Spleen (tissue), 11 donors: Measurements from ENCODE around the gene KCNG1. TPM values are rescaled to one million over a fixed set of nuclear protein-coding genes. Genes with fewer than 3 reads are reported as not detected.
A peak's percentile ranks its signal among the peaks of the same experiment; 100 is the strongest.

Experiments used
- DNase-seq: peaks from one replicate; pipeline ENCODE4 v3.0.0-alpha.2; 2020
- H3K27ac ChIP-seq, 8 donors: fragments of 200-600 bp; sonication (generic) in 7 of 8; 1 replicate in 4 of 8; 2 replicates in 4 of 8; pipeline versions ENCODE4 v1.5.0 to v1.8.0; 2016 to 2021; ENCODE audit warnings: inconsistent platforms in 4 of 8, mild to moderate bottlenecking in 4 of 8, moderate library complexity in 1 of 8
- H3K27me3 ChIP-seq, 7 donors: fragments of 200-600 bp; sonication (generic) in 6 of 7; replicated peaks in 1 of 7; 1 replicate in 4 of 7; 2 replicates in 3 of 7; pipeline versions ENCODE4 v1.5.0 to v1.8.0; 2016 to 2021; ENCODE audit warnings: inconsistent platforms in 3 of 7, mild to moderate bottlenecking in 1 of 7
- H3K36me3 ChIP-seq, 6 donors: fragments of 200-600 bp; sonication (generic) in 5 of 6; 1 replicate in 4 of 6; 2 replicates in 2 of 6; pipeline versions ENCODE4 v1.5.0 to v1.8.0; 2016 to 2021; ENCODE audit warnings: inconsistent platforms in 2 of 6
- H3K4me1 ChIP-seq, 6 donors: fragments of 200-600 bp; sonication (generic) in 5 of 6; 1 replicate in 3 of 6; 2 replicates in 3 of 6; pipeline versions ENCODE4 v1.5.0 to v1.8.0; 2016 to 2021; ENCODE audit warnings: inconsistent platforms in 3 of 6
- H3K4me3 ChIP-seq, 8 donors: fragments of 200-600 bp; sonication (generic) in 7 of 8; 1 replicate in 4 of 8; 2 replicates in 4 of 8; pipeline versions ENCODE4 v1.5.0 to v1.8.0; 2016 to 2021; ENCODE audit warnings: inconsistent platforms in 4 of 8, mild to moderate bottlenecking in 4 of 8, moderate library complexity in 2 of 8
- H3K9me3 ChIP-seq, 8 donors: fragments of 200-600 bp; sonication (generic) in 7 of 8; 1 replicate in 4 of 8; 2 replicates in 4 of 8; pipeline versions ENCODE4 v1.5.0 to v1.8.0; 2016 to 2021; ENCODE audit warnings: inconsistent platforms in 4 of 8
- CTCF ChIP-seq, 11 experiments: fragments of 200-600 bp in 7 of 11; fragments of 450-650 bp in 4 of 11; sonication (generic) in 4 of 11; IDR thresholded peaks in 8 of 11; conservative IDR thresholded peaks in 3 of 11; 1 replicate in 7 of 11; 2 replicates in 4 of 11; pipeline versions ENCODE4 v1.4.0 to v1.8.0; 2016 to 2021; ENCODE audit warnings: antibody characterized with exemption in 11 of 11, inconsistent platforms in 4 of 11, mild to moderate bottlenecking in 1 of 11
- POLR2A ChIP-seq, 3 donors: fragments of 450-650 bp; IDR thresholded peaks; one replicate each; pipeline ENCODE4 v1.5.1; 2017; ENCODE audit warnings: antibody characterized with exemption in 3 of 3, mild to moderate bottlenecking in 1 of 3
- POLR2AphosphoS5 ChIP-seq, 3 donors: sonication (generic); formaldehyde crosslinking; IDR thresholded peaks; one replicate each; pipeline ENCODE4 v1.5.1; 2017; ENCODE audit warnings: antibody characterized with exemption in 3 of 3
- WGBS, 5 donors: extraction: QIAGEN DNeasy Blood & Tissue Kit in 3 of 5; methylation state at CpG; one replicate each; pipeline versions ENCODE4 v1.1.5 to v1.1.7; 2013 to 2018; 5-methylcytosine and 5-hydroxymethylcytosine counted together
- intact Hi-C: fragments of 100-400 bp; cut with DNase I; formaldehyde crosslinking; loops from one replicate; pipeline ENCODE4 v1.15.0; 2023; ENCODE audit warnings: low total_unique reads
- polyA plus RNA-seq, 3 donors: library from polyadenylated mRNA; stranded (reverse); fragments of 200-250 nt; gene quantifications; one replicate each; pipeline ENCODE4 v1.2.1, GENCODE V29; 2013
- total RNA-seq, 7 donors: library from RNA; depleted of rRNA in 3 of 7; stranded (reverse); fragments of >200 nt in 3 of 7; fragmentation: NEBNext Ultra II Directional in 4 of 7; extraction: Animal tissue kit (Norgen Biotek cat#: 25700) in 4 of 7; gene quantifications; one replicate each; pipeline versions ENCODE4 v1.1.0 to v1.2.1, GENCODE V29; 2016 to 2021
- donor health status: healthy with polysubstance abuse.
- donor health status: DM: no; HTN: no; CAD: no; lungs with moderate emphysema.
- donor health status: DM: no; HTN: no; CAD: no.
- donor health status: Bipolar disorder and iron deficiency.
- donor health status: healthy.
- donor health status: DM: no; HTN: no; CAD: no.
- donor health status: DM: yes; HTN: yes; CAD: no.

Gene KCNG1
- total and polyA plus RNA-seq, 10 donors: 0.35 to 5.0 (median 3.2) TPM

GRCh38 chr20:51026269-51026668 lies 3.4 kb upstream of the KCNG1 start:
- no peak for TF ChIP-seq CTCF (IDR thresholded peaks at IDR 0.05 in 8 of 11, conservative IDR thresholded peaks at IDR 0.05 in 3 of 11)
- no peak for TF ChIP-seq POLR2A (IDR thresholded peaks at IDR 0.05)
- TF ChIP-seq POLR2AphosphoS5 (IDR thresholded peaks at IDR 0.05): no peak
- H3K36me3 ChIP-seq: no peaks in the 10 kb centered on the region
- H3K27me3 ChIP-seq: peaks cover 4 to 99% (median 45%) of the 10 kb centered on the region in 7 donors
- H3K4me1 ChIP-seq: peaks cover 6 to 30% (median 16%) of the 10 kb centered on the region in 6 donors
- H3K27ac ChIP-seq: no peak overlapping the region
- no peak for DNase-seq
- H3K4me3 ChIP-seq: no peak overlapping the region
- intact Hi-C loops: no loop called here
- H3K9me3 ChIP-seq: no peaks in the 10 kb centered on the region
- WGBS, 5 donors: 33 to 53% (median 44%) methylated on average over 4 of the region's 4 CpGs

- 32 to 72% (median 58%) methylated on average over 1 of the region's 1 CpG for WGBS, 5 donors
- peaks cover 4 to 99% (median 40%) of the 10 kb centered on the region in 7 donors for H3K27me3 ChIP-seq
- no peaks in the 10 kb centered on the region for H3K9me3 ChIP-seq
- H3K36me3 ChIP-seq: no peaks in the 10 kb centered on the region
- peak; percentile 16 for DNase-seq
- intact Hi-C loops: no loop called here
- H3K4me1 ChIP-seq: peaks cover 6 to 34% (median 16%) of the 10 kb centered on the region in 6 donors
- no peak overlapping the region for H3K4me3 ChIP-seq
- H3K27ac ChIP-seq: no peak overlapping the region
- no peak for TF ChIP-seq CTCF (IDR thresholded peaks at IDR 0.05 in 8 of 11, conservative IDR thresholded peaks at IDR 0.05 in 3 of 11)
- TF ChIP-seq POLR2AphosphoS5 (IDR thresholded peaks at IDR 0.05): no peak
- TF ChIP-seq POLR2A (IDR thresholded peaks at IDR 0.05): no peak
These were observed 1.9 kb upstream of the KCNG1 start for GRCh38 chr20:51024761-51025160.

GRCh38 chr20:51023617-51024155 lies 779 bp upstream of the KCNG1 start:
- TF ChIP-seq CTCF (IDR thresholded peaks at IDR 0.05 in 8 of 11, conservative IDR thresholded peaks at IDR 0.05 in 3 of 11): no peak
- TF ChIP-seq POLR2AphosphoS5 (IDR thresholded peaks at IDR 0.05): no peak
- WGBS, 5 donors: 23 to 27% (median 25%) methylated on average over 17 to 30 of the region's 30 CpGs
- Histone ChIP-seq H3K9me3 (no peaks in the 10 kb centered on the region), H3K27me3 (peaks cover 4 to 97% (median 40%) of the 10 kb centered on the region in 7 donors), H3K4me1 (peaks cover 6 to 34% (median 16%) of the 10 kb centered on the region in 6 donors), H3K4me3 (peak overlapping the region; percentile 44 to 72 (median 54)), H3K27ac (peak overlapping the region in 1 of 8 donors; percentile 58), H3K36me3 (no peaks in the 10 kb centered on the region)
- no peak for DNase-seq
- intact Hi-C loops: no loop called here

- no peak for DNase-seq
- 8 to 15% (median 10%) methylated on average over 21 to 39 of the region's 39 CpGs for WGBS, 5 donors
- TF ChIP-seq CTCF (IDR thresholded peaks at IDR 0.05 in 8 of 11, conservative IDR thresholded peaks at IDR 0.05 in 3 of 11): no peak
- no peak for TF ChIP-seq POLR2A (IDR thresholded peaks at IDR 0.05)
- TF ChIP-seq POLR2AphosphoS5 (IDR thresholded peaks at IDR 0.05): no peak
These were observed 592 bp downstream of the KCNG1 start for GRCh38 chr20:51022227-51022802.

More at GRCh38 chr20:51022227-51022802, 592 bp downstream of the KCNG1 start:
- H3K4me1 ChIP-seq: peaks cover 6 to 34% (median 16%) of the 10 kb centered on the region in 6 donors
- intact Hi-C loops: no loop called here
- peak overlapping the region; percentile 44 to 72 (median 54) for H3K4me3 ChIP-seq
- no peaks in the 10 kb centered on the region for H3K36me3 ChIP-seq
- H3K27ac ChIP-seq: peak overlapping the region in 2 of 8 donors; percentile 40 to 58
- H3K27me3 ChIP-seq: peaks cover 4 to 91% (median 40%) of the 10 kb centered on the region in 7 donors
- no peaks in the 10 kb centered on the region for H3K9me3 ChIP-seq
